Right atrium auricular region (tissue), 2 donors: ENCODE data around the gene ALDH1L2. TPM values are rescaled to one million over a fixed set of nuclear protein-coding genes. Genes with fewer than 3 reads are reported as not detected.

Experiments used
- DNase-seq: peaks from one replicate; pipeline ENCODE4 v3.0.0-alpha.2; 2019; ENCODE audit warnings: low spot score
- H3K27ac ChIP-seq, 2 donors: fragments of 200-600 bp; sonication (generic); 1 replicate in 1 of 2; 2 replicates in 1 of 2; pipeline ENCODE4 v1.5.1; 2016 to 2019
- H3K27me3 ChIP-seq, 2 donors: fragments of 200-600 bp; sonication (generic); one replicate each; pipeline versions ENCODE4 v1.5.1 to v1.6.0; 2017 to 2019
- H3K36me3 ChIP-seq: fragments of 200-600 bp; sonication (generic); one replicate; pipeline ENCODE4 v1.5.1; 2016
- H3K4me1 ChIP-seq, 2 donors: fragments of 200-600 bp; sonication (generic); one replicate each; pipeline versions ENCODE4 v1.5.1 to v1.6.0; 2017 to 2019
- H3K4me3 ChIP-seq, 2 donors: fragments of 200-600 bp; sonication (generic); 1 replicate in 1 of 2; 2 replicates in 1 of 2; pipeline ENCODE4 v1.5.1; 2017 to 2019; ENCODE audit warnings: mild to moderate bottlenecking in 1 of 2, moderate library complexity in 1 of 2
- H3K9me3 ChIP-seq, 2 donors: fragments of 200-600 bp; sonication (generic); one replicate each; pipeline ENCODE4 v1.5.1; 2019
- CTCF ChIP-seq, 2 donors: fragments of 200-600 bp; sonication (generic); IDR thresholded peaks; one replicate each; pipeline ENCODE4 v1.5.1; 2019; ENCODE audit warnings: antibody characterized with exemption in 2 of 2
- total RNA-seq, 2 donors: library from RNA; depleted of rRNA; stranded (reverse); fragments of >200 nt; gene quantifications; one replicate each; pipeline ENCODE4 v1.1.0, GENCODE V29; 2016

Gene ALDH1L2
- total RNA-seq, 2 donors from 2014 or later = 1.2 to 2.5 TPM

GRCh38 chr12:105030820-105031807 lies 53.1 kb downstream of the ALDH1L2 start:
- H3K4me1 ChIP-seq = no peaks in the 10 kb centered on the region
- DNase-seq = no peak
- H3K9me3 ChIP-seq = no peaks in the 10 kb centered on the region
- H3K27me3 ChIP-seq = no peaks in the 10 kb centered on the region
- TF ChIP-seq CTCF (IDR thresholded peaks at IDR 0.05) = no peak
- no peaks in the 10 kb centered on the region for H3K36me3 ChIP-seq
- H3K27ac ChIP-seq = no peak overlapping the region
- H3K4me3 ChIP-seq = no peak overlapping the region

- Histone ChIP-seq H3K27me3 (no peaks in the 10 kb centered on the region), H3K27ac (peak overlapping the region in 1 of 2 donors; percentile 62), H3K9me3 (no peaks in the 10 kb centered on the region), H3K36me3 (no peaks in the 10 kb centered on the region), H3K4me3 (no peak overlapping the region), H3K4me1 (peaks cover 0 to 16% of the 10 kb centered on the region in 2 donors)
- no peak for DNase-seq
- TF ChIP-seq CTCF (IDR thresholded peaks at IDR 0.05) = no peak
Observed at GRCh38 chr12:105026411-105026810, 57.8 kb downstream of the ALDH1L2 start.

- H3K9me3 ChIP-seq = no peaks in the 10 kb centered on the region
- DNase-seq = peak; percentile 70
- H3K4me3 ChIP-seq = no peak overlapping the region
- TF ChIP-seq CTCF (IDR thresholded peaks at IDR 0.05) = no peak
- no peaks in the 10 kb centered on the region for H3K27me3 ChIP-seq
- H3K36me3 ChIP-seq = no peaks in the 10 kb centered on the region
- H3K4me1 ChIP-seq = peaks cover 0 to 16% of the 10 kb centered on the region in 2 donors
- peak overlapping the region; percentile 28 to 62 for H3K27ac ChIP-seq
Observed at GRCh38 chr12:105025890-105026289, 58.4 kb downstream of the ALDH1L2 start.

GRCh38 chr12:105024928-105025327 lies 59.3 kb downstream of the ALDH1L2 start:
- no peak for TF ChIP-seq CTCF (IDR thresholded peaks at IDR 0.05)
- H3K27me3 ChIP-seq = no peaks in the 10 kb centered on the region
- no peaks in the 10 kb centered on the region for H3K9me3 ChIP-seq
- H3K36me3 ChIP-seq = no peaks in the 10 kb centered on the region
- no peak overlapping the region for H3K4me3 ChIP-seq
- peaks cover 0 to 16% of the 10 kb centered on the region in 2 donors for H3K4me1 ChIP-seq
- no peak for DNase-seq
- peak overlapping the region; percentile 28 to 62 for H3K27ac ChIP-seq

- peaks cover 5% of the 10 kb centered on the region for H3K36me3 ChIP-seq
- H3K4me1 ChIP-seq = peaks cover 0 to 9% of the 10 kb centered on the region in 2 donors
- H3K9me3 ChIP-seq = no peaks in the 10 kb centered on the region
- no peak overlapping the region for H3K4me3 ChIP-seq
- TF ChIP-seq CTCF (IDR thresholded peaks at IDR 0.05) = no peak
- DNase-seq = no peak
- H3K27ac ChIP-seq = no peak overlapping the region
- H3K27me3 ChIP-seq = no peaks in the 10 kb centered on the region
Observed at GRCh38 chr12:105020241-105020962, 63.9 kb downstream of the ALDH1L2 start.
